Measurements from ENCODE around the gene BTG2.

Gene BTG2

GRCh38 chr1:203349166-203349565 lies 43.8 kb downstream of the BTG2 start:
- Histone ChIP-seq H3K36me3 (ENCODE audit: low read length) (no peaks in the 10 kb centered on the region), H3F3A (ENCODE audit: insufficient read depth) (no peaks in the 10 kb centered on the region), H3K79me2 (ENCODE audit: insufficient read depth, low read length) (no peaks in the 10 kb centered on the region), H3K27me3 (ENCODE audit: low read length) (no peaks in the 10 kb centered on the region), H4K20me1 (ENCODE audit: low read depth, low read length) (no peaks in the 10 kb centered on the region), H3K9me2 (replicated peaks; ENCODE audit: insufficient read depth, low read length) (no peaks in the 10 kb centered on the region), H3K4me3 (ENCODE audit: insufficient read depth, low read length, poor library complexity, severe bottlenecking) (no peak overlapping the region), H3K27ac (ENCODE audit: low read depth, low read length) (no peak overlapping the region), H3K9me3 (ENCODE audit: insufficient read depth, low read length) (no peaks in the 10 kb centered on the region), H3K4me2 (ENCODE audit: low read depth, low read length, poor library complexity, severe bottlenecking) (no peak overlapping the region), H2AFZ (ENCODE audit: low read depth, low read length, severe bottlenecking) (no peak overlapping the region), H3K9ac (ENCODE audit: low read length) (no peak overlapping the region)
- TF ChIP-seq EZH2phosphoT487 (conservative IDR thresholded peaks at IDR 0.05; ENCODE audit: low read length) (no peak), CTCF (IDR thresholded peaks at IDR 0.05; ENCODE audit: insufficient read depth, low read length, poor library complexity, severe bottlenecking) (no peak)

GRCh38 chr1:203349773-203350524 lies 44.6 kb downstream of the BTG2 start:
- TF ChIP-seq EZH2phosphoT487 (conservative IDR thresholded peaks at IDR 0.05; ENCODE audit: low read length) (no peak), CTCF (IDR thresholded peaks at IDR 0.05; ENCODE audit: insufficient read depth, low read length, poor library complexity, severe bottlenecking) (no peak)
- no peak overlapping the region for H3K27ac ChIP-seq (ENCODE audit: low read depth, low read length)
- no peaks in the 10 kb centered on the region for H3K36me3 ChIP-seq (ENCODE audit: low read length)
- no peak overlapping the region for H2AFZ ChIP-seq (ENCODE audit: low read depth, low read length, severe bottlenecking)
- H4K20me1 ChIP-seq (ENCODE audit: low read depth, low read length) = no peaks in the 10 kb centered on the region
- H3K79me2 ChIP-seq (ENCODE audit: insufficient read depth, low read length) = no peaks in the 10 kb centered on the region
- no peaks in the 10 kb centered on the region for H3K9me3 ChIP-seq (ENCODE audit: insufficient read depth, low read length)
- no peak overlapping the region for H3K4me2 ChIP-seq (ENCODE audit: low read depth, low read length, poor library complexity, severe bottlenecking)
- no peaks in the 10 kb centered on the region for H3K27me3 ChIP-seq (ENCODE audit: low read length)
- no peak overlapping the region for H3K4me3 ChIP-seq (ENCODE audit: insufficient read depth, low read length, poor library complexity, severe bottlenecking)
- H3K9ac ChIP-seq (ENCODE audit: low read length) = no peak overlapping the region
- no peaks in the 10 kb centered on the region for H3F3A ChIP-seq (ENCODE audit: insufficient read depth)
- no peaks in the 10 kb centered on the region for H3K9me2 ChIP-seq (replicated peaks; ENCODE audit: insufficient read depth, low read length)

GRCh38 chr1:203351037-203351625 lies 45.8 kb downstream of the BTG2 start, which contains the start of gene FMOD:
FMOD (minus strand) TSS chr1:203351122; CDS start chr1:203348270, 2,852 bp downstream.
- Histone ChIP-seq H4K20me1 (ENCODE audit: low read depth, low read length) (no peaks in the 10 kb centered on the region), H2AFZ (ENCODE audit: low read depth, low read length, severe bottlenecking) (no peak within 1 kb of the TSS), H3K4me2 (ENCODE audit: low read depth, low read length, poor library complexity, severe bottlenecking) (no peak within 1 kb of the TSS), H3K9ac (ENCODE audit: low read length) (no peak within 1 kb of the TSS), H3K36me3 (ENCODE audit: low read length) (no peaks in the 10 kb centered on the region), H3F3A (ENCODE audit: insufficient read depth) (no peaks in the 10 kb centered on the region), H3K27me3 (ENCODE audit: low read length) (no peaks in the 10 kb centered on the region), H3K9me2 (replicated peaks; ENCODE audit: insufficient read depth, low read length) (no peaks in the 10 kb centered on the region), H3K79me2 (ENCODE audit: insufficient read depth, low read length) (no peaks in the 10 kb centered on the region), H3K9me3 (ENCODE audit: insufficient read depth, low read length) (no peaks in the 10 kb centered on the region), H3K4me3 (ENCODE audit: insufficient read depth, low read length, poor library complexity, severe bottlenecking) (no peak within 1 kb of the TSS), H3K27ac (ENCODE audit: low read depth, low read length) (no peak within 1 kb of the TSS)
- no peak for TF ChIP-seq EZH2phosphoT487 (conservative IDR thresholded peaks at IDR 0.05; ENCODE audit: low read length)
- TF ChIP-seq CTCF (IDR thresholded peaks at IDR 0.05; ENCODE audit: insufficient read depth, low read length, poor library complexity, severe bottlenecking) = no peak
